Neural cell (in vitro differentiated cells): ENCODE measurements around the gene IL17REL. TPM values are rescaled to one million over a fixed set of nuclear protein-coding genes. Genes with fewer than 3 reads are reported as not detected.

ENCODE experiments used
- H2AFZ ChIP-seq: fragments of 200-600, 300-800 bp; sonication (generic), shearing (Covaris generic); 2 replicates; pipeline ENCODE4 v1.6.0; 2014; ENCODE audit warnings: low read depth, mild to moderate bottlenecking, antibody characterized with exemption, low read length, moderate library complexity
- H3F3A ChIP-seq: fragments of 200-600 bp; shearing (Covaris generic); 2 replicates; pipeline ENCODE4 v1.6.1; 2016; ENCODE audit warnings: mild to moderate bottlenecking, moderate library complexity, mixed read lengths, antibody characterized with exemption, low read length; ENCODE audit not compliant: insufficient read depth, poor library complexity, severe bottlenecking
- H3K27ac ChIP-seq: fragments of 200-600, 300-800 bp; sonication (generic), shearing (Covaris generic); 2 replicates; pipeline ENCODE4 v1.5.1; 2014; ENCODE audit warnings: mild to moderate bottlenecking, low read length, moderate library complexity
- H3K27me3 ChIP-seq: fragments of 300-800, 200-600 bp; sonication (generic), shearing (Covaris generic); 2 replicates; pipeline ENCODE4 v1.6.0; 2014; ENCODE audit warnings: mild to moderate bottlenecking, low read depth, low read length, moderate library complexity; ENCODE audit not compliant: insufficient read depth
- H3K36me3 ChIP-seq: fragments of 300-800, 200-600 bp; sonication (generic), shearing (Covaris generic); 2 replicates; pipeline ENCODE4 v1.5.1; 2014; ENCODE audit warnings: mild to moderate bottlenecking, antibody characterized with exemption, low read length, moderate library complexity; ENCODE audit not compliant: insufficient read depth
- H3K4me2 ChIP-seq: fragments of 300-800, 200-600 bp; sonication (generic), shearing (Covaris generic); 2 replicates; pipeline ENCODE4 v1.6.0; 2014; ENCODE audit warnings: mild to moderate bottlenecking, low read length
- H3K4me3 ChIP-seq: fragments of 300-800, 200-600 bp; sonication (generic), shearing (Covaris generic); 2 replicates; pipeline ENCODE4 v1.5.1; 2014; ENCODE audit warnings: mild to moderate bottlenecking, low read length, moderate library complexity
- H3K79me2 ChIP-seq: fragments of 200-600 bp; shearing (Covaris generic); replicated peaks from 2 replicates; pipeline ENCODE4 v1.6.0; 2014; ENCODE audit warnings: mild to moderate bottlenecking, low read length, moderate library complexity; ENCODE audit not compliant: insufficient read depth
- H3K9ac ChIP-seq: fragments of 300-800, 200-600 bp; sonication (generic), shearing (Covaris generic); 2 replicates; pipeline ENCODE4 v1.6.1; 2016; ENCODE audit warnings: mild to moderate bottlenecking, low read length, mixed read lengths
- H3K9me2 ChIP-seq: fragments of 200-600 bp; shearing (Covaris generic); 2 replicates; pipeline ENCODE4 v1.6.1; 2016; ENCODE audit warnings: mild to moderate bottlenecking, low read length, mixed read lengths; ENCODE audit not compliant: insufficient read depth
- H3K9me3 ChIP-seq: fragments of 200-600, 300-800 bp; sonication (generic), shearing (Covaris generic); 2 replicates; pipeline ENCODE4 v1.6.1; 2016; ENCODE audit warnings: mild to moderate bottlenecking, mixed run types, low read length, moderate library complexity, mixed read lengths
- H4K20me1 ChIP-seq: fragments of 200-600 bp; shearing (Covaris generic); 2 replicates; pipeline ENCODE4 v1.6.1; 2016; ENCODE audit warnings: mild to moderate bottlenecking, mixed run types; ENCODE audit not compliant: insufficient read depth
- CTCF ChIP-seq: fragments of 450-650 bp; IDR thresholded peaks from 2 replicates; pipeline ENCODE4 v1.5.1; 2014; ENCODE audit warnings: antibody characterized with exemption, mild to moderate bottlenecking, moderate library complexity; ENCODE audit not compliant: poor library complexity, severe bottlenecking
- EP300 ChIP-seq: fragments of 450-650 bp; conservative IDR thresholded peaks from 2 replicates; pipeline ENCODE4 v1.6.1; 2014; ENCODE audit warnings: antibody characterized with exemption, mild to moderate bottlenecking, moderate library complexity; ENCODE audit not compliant: poor library complexity, severe bottlenecking
- EZH2 ChIP-seq: fragments of 200-600, 300-800 bp; shearing (Covaris generic), sonication (generic); IDR thresholded peaks from 2 replicates; pipeline ENCODE4 v1.6.1; 2014; ENCODE audit warnings: antibody characterized with exemption, low read length, borderline replicate concordance, mild to moderate bottlenecking; ENCODE audit not compliant: insufficient read depth, poor library complexity, severe bottlenecking
- MXI1 ChIP-seq: fragments of 450-650 bp; conservative IDR thresholded peaks from 2 replicates; pipeline ENCODE4 v1.6.1; 2014; ENCODE audit warnings: antibody characterized with exemption, mild to moderate bottlenecking; ENCODE audit not compliant: poor library complexity, severe bottlenecking
- POLR2AphosphoS5 ChIP-seq: IDR thresholded peaks from 2 replicates; pipeline ENCODE4 v1.6.1; 2012
- RAD21 ChIP-seq: fragments of 450-650 bp; conservative IDR thresholded peaks from 2 replicates; pipeline ENCODE4 v1.6.1; 2014; ENCODE audit warnings: antibody characterized with exemption, mild to moderate bottlenecking, moderate library complexity
- REST ChIP-seq: IDR thresholded peaks from 2 replicates; pipeline ENCODE4 v1.6.1; 2012; ENCODE audit warnings: borderline replicate concordance
- SMC3 ChIP-seq: fragments of 450-650 bp; conservative IDR thresholded peaks from 2 replicates; pipeline ENCODE4 v1.6.1; 2014; ENCODE audit warnings: antibody characterized with exemption, mild to moderate bottlenecking, moderate library complexity; ENCODE audit not compliant: poor library complexity
- TAF1 ChIP-seq: IDR thresholded peaks from 2 replicates; pipeline ENCODE4 v1.6.1; 2012; ENCODE audit warnings: low read depth
- polyA plus RNA-seq: library from polyadenylated mRNA; depleted of rRNA; stranded (reverse); fragments of >200 nt; gene quantifications from 2 replicates; pipeline ENCODE4 v1.2.3, GENCODE V29; 2014

Gene IL17REL
- polyA plus RNA-seq, 1 donor from 2014 or later, result not detected

GRCh38 chr22:49950396-49950994 lies 62.1 kb downstream of the IL17REL start:
- H3F3A ChIP-seq, result no peaks in the 10 kb centered on the region
- TF ChIP-seq RAD21 (no peak), CTCF (no peak), POLR2AphosphoS5 (no peak), MXI1 (no peak), EP300 (no peak)
- H2AFZ ChIP-seq, result no peak overlapping the region

GRCh38 chr22:49949914-49950292 lies 62.7 kb downstream of the IL17REL start:
- H3K27ac ChIP-seq, result no peak overlapping the region
- no peaks in the 10 kb centered on the region for H3K27me3 ChIP-seq
- no peaks in the 10 kb centered on the region for H3K36me3 ChIP-seq
- no peaks in the 10 kb centered on the region for H4K20me1 ChIP-seq
- H2AFZ ChIP-seq, result no peak overlapping the region
- no peak overlapping the region for H3K4me3 ChIP-seq
- no peak overlapping the region for H3K4me2 ChIP-seq
- no peaks in the 10 kb centered on the region for H3F3A ChIP-seq
- H3K9ac ChIP-seq, result no peak overlapping the region
- no peaks in the 10 kb centered on the region for H3K79me2 ChIP-seq
- H3K9me3 ChIP-seq, result no peaks in the 10 kb centered on the region
- TF ChIP-seq SMC3 (no peak), RAD21 (no peak), REST (no peak), POLR2AphosphoS5 (no peak), EP300 (no peak), MXI1 (no peak), EZH2 (no peak), TAF1 (no peak)
- no peaks in the 10 kb centered on the region for H3K9me2 ChIP-seq

More at GRCh38 chr22:49950396-49950994, 62.1 kb downstream of the IL17REL start:
- Histone ChIP-seq H3K79me2 (no peaks in the 10 kb centered on the region), H3K36me3 (no peaks in the 10 kb centered on the region), H4K20me1 (no peaks in the 10 kb centered on the region), H3K9ac (no peak overlapping the region), H3K9me2 (no peaks in the 10 kb centered on the region), H3K9me3 (no peaks in the 10 kb centered on the region), H3K27ac (no peak overlapping the region), H3K4me2 (no peak overlapping the region), H3K27me3 (no peaks in the 10 kb centered on the region), H3K4me3 (no peak overlapping the region)
